B cell (primary cell): ENCODE measurements around the gene CFL2. TPM values are rescaled to one million over a fixed set of nuclear protein-coding genes. Genes with fewer than 3 reads are reported as not detected.

Experiments
- ATAC-seq: fragments of 200-7000 bp; cut with Tn5 transposase; one replicate; pipeline ENCODE4 v1.10.0; 2021; ENCODE audit warnings: low read depth, mild to moderate bottlenecking, moderate number of reproducible peaks, moderate library complexity
- CTCF ChIA-PET: fragments of 350-600 bp; sonication (Branson Sonifier 250); formaldehyde crosslinking; loops from one replicate; lab custom pipeline; 2021; ENCODE audit warnings: antibody characterized with exemption, inconsistent platforms; lab: Charles Lee
- POLR2A ChIA-PET: fragments of 350-600 bp; sonication (Branson Sonifier 250); formaldehyde crosslinking; loops from one replicate; lab custom pipeline; 2021; ENCODE audit warnings: antibody characterized with exemption; lab: Charles Lee
- DNase-seq: peaks from one replicate; pipeline ENCODE4 v3.0.0; 2013
- H2AFZ ChIP-seq: 2 replicates; pipeline ENCODE4 v1.6.1; 2012; ENCODE audit warnings: mild to moderate bottlenecking, low read depth, low read length; ENCODE audit not compliant: insufficient read depth, poor library complexity, severe bottlenecking
- H3K27ac ChIP-seq, 2 donors: 1 replicate in 1 of 2; 2 replicates in 1 of 2; pipeline ENCODE4 v1.5.1; 2012 to 2013; ENCODE audit warnings: low read length in 2 of 2, mild to moderate bottlenecking in 2 of 2, moderate library complexity in 1 of 2
- H3K27me3 ChIP-seq, 4 experiments: fragments of 200-600 bp in 1 of 4; sonication (generic) in 1 of 4; replicated peaks in 1 of 4; 1 replicate in 2 of 4; 2 replicates in 2 of 4; pipeline versions ENCODE4 v1.6.1 to v1.7.0; 2013 to 2016; ENCODE audit warnings: low read length in 3 of 4, mild to moderate bottlenecking in 2 of 4, mixed read lengths in 1 of 4, moderate library complexity in 1 of 4; ENCODE audit not compliant: insufficient read depth in 4 of 4, control insufficient read depth in 3 of 4; ENCODE audit errors: control extremely low read depth in 1 of 4
- H3K36me3 ChIP-seq, 2 experiments: replicated peaks in 1 of 2; 1 replicate in 1 of 2; 2 replicates in 1 of 2; pipeline versions ENCODE4 v1.6.1 to v1.7.1; 2013; ENCODE audit warnings: low read length in 1 of 2; ENCODE audit not compliant: insufficient read depth in 2 of 2, control insufficient read depth in 1 of 2; ENCODE audit errors: control extremely low read depth in 1 of 2, extremely low read depth in 1 of 2
- H3K4me1 ChIP-seq, 2 donors: fragments of 200-600 bp in 1 of 2; sonication (generic) in 1 of 2; 1 replicate in 1 of 2; 2 replicates in 1 of 2; pipeline versions ENCODE4 v1.5.1 to v1.6.1; 2013 to 2017; ENCODE audit warnings: low read length in 2 of 2; ENCODE audit not compliant: control insufficient read depth in 2 of 2, insufficient read depth in 2 of 2
- H3K4me2 ChIP-seq: replicated peaks from 2 replicates; pipeline ENCODE3; 2012; ENCODE audit warnings: mild to moderate bottlenecking, low read depth, low read length; ENCODE audit not compliant: poor library complexity, severe bottlenecking
- H3K4me3 ChIP-seq, 5 experiments: fragments of 200-600 bp in 1 of 5; sonication (generic) in 1 of 5; 1 replicate in 3 of 5; 2 replicates in 2 of 5; pipeline versions ENCODE4 v1.5.1 to v1.7.0; 2011 to 2016; ENCODE audit warnings: low read length in 4 of 5, mild to moderate bottlenecking in 4 of 5, low read depth in 2 of 5, control low read depth in 1 of 5, moderate library complexity in 1 of 5; ENCODE audit not compliant: insufficient read depth in 1 of 5; ENCODE audit errors: control extremely low read depth in 1 of 5, extremely low read depth in 1 of 5
- H3K79me2 ChIP-seq: fragments of 200-600 bp; sonication (generic); one replicate; pipeline ENCODE4 v1.6.0; 2016; ENCODE audit warnings: low read length; ENCODE audit not compliant: control insufficient read depth, insufficient read depth
- H3K9ac ChIP-seq: fragments of 200-600 bp; sonication (generic); 2 replicates; pipeline ENCODE4 v1.6.1; 2017; ENCODE audit warnings: mild to moderate bottlenecking, low read length, moderate library complexity
- H3K9me3 ChIP-seq, 3 donors: one replicate each; pipeline versions ENCODE4 v1.6.1 to v1.7.1; 2013; ENCODE audit warnings: low read length in 2 of 3; ENCODE audit not compliant: control insufficient read depth in 2 of 3, insufficient read depth in 1 of 3; ENCODE audit errors: control extremely low read depth in 1 of 3
- H4K20me1 ChIP-seq: 2 replicates; pipeline ENCODE4 v1.6.0; 2012; ENCODE audit warnings: mild to moderate bottlenecking, low read length; ENCODE audit not compliant: insufficient read depth, control insufficient read depth, poor library complexity, severe bottlenecking
- H3K27ac Mint-ChIP-seq: one replicate; pipeline ENCODE4 v1.8.0; 2021; ENCODE audit warnings: mixed read lengths
- H3K27me3 Mint-ChIP-seq: one replicate; pipeline ENCODE4 v1.8.0; 2021; ENCODE audit warnings: mixed read lengths
- H3K4me1 Mint-ChIP-seq: one replicate; pipeline ENCODE4 v1.8.0; 2021; ENCODE audit warnings: mixed read lengths
- H3K4me3 Mint-ChIP-seq: one replicate; pipeline ENCODE4 v1.8.0; 2021; ENCODE audit warnings: mixed read lengths
- H3K9me3 Mint-ChIP-seq: one replicate; pipeline ENCODE4 v1.8.0; 2022; ENCODE audit warnings: mixed read lengths; ENCODE audit not compliant: insufficient read depth
- CTCF ChIP-seq: fragments of 200-600 bp; IDR thresholded peaks from one replicate; pipeline ENCODE4 v1.8.0; 2022; ENCODE audit warnings: antibody characterized with exemption, mild to moderate bottlenecking
- EZH2 ChIP-seq: IDR thresholded peaks from 2 replicates; pipeline ENCODE4 v1.6.1; 2012; ENCODE audit warnings: borderline replicate concordance, low read depth, mild to moderate bottlenecking, moderate library complexity, low read length; ENCODE audit not compliant: insufficient read depth, poor library complexity, severe bottlenecking
- WGBS: methylation state at CpG from one replicate; pipeline ENCODE4 v1.1.5; 2013; ENCODE audit warnings: missing lambda C conversion rate; ENCODE audit not compliant: insufficient coverage; 5-methylcytosine and 5-hydroxymethylcytosine counted together
- intact Hi-C: fragments of 100-400 bp; cut with micrococcal nuclease; formaldehyde crosslinking; loops from one replicate; pipeline ENCODE4 v1.10.0; 2022
- polyA plus RNA-seq: library from polyadenylated mRNA; depleted of rRNA; stranded (reverse); fragments of >200 nt; gene quantifications from 2 replicates; pipeline ENCODE4 v1.2.3, GENCODE V29; 2012
- total RNA-seq, 2 donors: library from RNA; stranded (reverse); fragments of 120-200 nt in 1 of 2; gene quantifications; 1 replicate in 1 of 2; 2 replicates in 1 of 2; pipeline versions ENCODE4 v1.2.3 to v1.2.4, GENCODE V29; 2013 to 2022

CFL2 gene
- total and polyA plus RNA-seq, 2 donors (not counting 1 experiment from before 2014, with no cell fraction given): 9.6 to 21.9 TPM

- CTCF ChIA-PET: interaction anchor here (6.7 kb wide), 1 partner anchor 13 kb away, joined by 40 read pairs; no protein-coding TSS in a partner anchor
- no peak overlapping the region for H3K27ac ChIP-seq
Measured at GRCh38 chr14:34710744-34711143, 3.6 kb downstream of the CFL2 start.

More at GRCh38 chr14:34710744-34711143, 3.6 kb downstream of the CFL2 start:
- Histone ChIP-seq H3K27me3 (no peaks in the 10 kb centered on the region), H3K4me3 (no peak overlapping the region), H3K9me3 (no peaks in the 10 kb centered on the region), H3K36me3 (peaks cover 6 to 12% of the 10 kb centered on the region in 2 experiments), H3K9ac (no peak overlapping the region), H3K4me2 (no peak overlapping the region), H4K20me1 (no peaks in the 10 kb centered on the region), H2AFZ (no peak overlapping the region), H3K79me2 (no peaks in the 10 kb centered on the region), H3K4me1 (peaks cover 11 to 15% of the 10 kb centered on the region in 2 donors)
- intact Hi-C loops: loop anchor here (10.0 kb wide), 1 partner anchor 246 kb away; the partner anchor contains the start of gene SPTSSA
- H3K4me3 Mint-ChIP-seq: no peak overlapping the region
- no peaks in the 10 kb centered on the region for H3K27me3 Mint-ChIP-seq
- H3K27ac Mint-ChIP-seq: no peak overlapping the region
- POLR2A ChIA-PET: no interaction called here
- H3K9me3 Mint-ChIP-seq: no peaks in the 10 kb centered on the region
- TF ChIP-seq EZH2: no peak
- no peak for TF ChIP-seq CTCF
- WGBS: no CpG with 5 or more reads among the region's 2 CpGs
- no peak for DNase-seq
- peaks cover 29% of the 10 kb centered on the region for H3K4me1 Mint-ChIP-seq
- no peak for ATAC-seq
